Activated gamma-delta T cell treated with Interleukin-2 at 50 U/mL for 16 hours (primary cell): ENCODE measurements around the gene EPHA1.
"Not testable (repeated sequence)": the region's sequence is repeated elsewhere in the genome, so short reads cannot be mapped to it uniquely, and the experiment has no call there.

Experiments
- DNase-seq: peaks from one replicate; pipeline ENCODE4 v3.0.0-alpha.2; 2020

Gene EPHA1

GRCh38 chr7:143429770-143430698 lies 21.4 kb upstream of the EPHA1 start:
- DNase-seq = no peak

- no peak for DNase-seq
Observed at GRCh38 chr7:143426479-143427142, 18.0 kb upstream of the EPHA1 start.

- not testable (repeated sequence) for DNase-seq
Observed at GRCh38 chr7:143424476-143424875, 15.8 kb upstream of the EPHA1 start.

GRCh38 chr7:143422033-143422432 lies 13.4 kb upstream of the EPHA1 start:
- DNase-seq = no peak

- not testable (repeated sequence) for DNase-seq
Observed at GRCh38 chr7:143420624-143421023, 12.0 kb upstream of the EPHA1 start.

GRCh38 chr7:143419880-143420279 lies 11.2 kb upstream of the EPHA1 start:
- no peak for DNase-seq

- DNase-seq = no peak
Observed at GRCh38 chr7:143418681-143419458, 10.2 kb upstream of the EPHA1 start.

- DNase-seq = no peak
Observed at GRCh38 chr7:143417734-143418383, 9.2 kb upstream of the EPHA1 start.

GRCh38 chr7:143416565-143417149 lies 8.0 kb upstream of the EPHA1 start:
- DNase-seq = no peak

GRCh38 chr7:143415742-143416397 lies 7.2 kb upstream of the EPHA1 start:
- no peak for DNase-seq

GRCh38 chr7:143415209-143415608 lies 6.6 kb upstream of the EPHA1 start:
- DNase-seq = not testable (repeated sequence)

GRCh38 chr7:143413123-143413522 lies 4.5 kb upstream of the EPHA1 start:
- DNase-seq = no peak

- DNase-seq = no peak
Observed at GRCh38 chr7:143411976-143412708, 3.5 kb upstream of the EPHA1 start.

GRCh38 chr7:143410521-143411004 lies 1.9 kb upstream of the EPHA1 start:
- DNase-seq = no peak

GRCh38 chr7:143408252-143408685 lies 387 bp downstream of the EPHA1 start:
- no peak for DNase-seq

GRCh38 chr7:143407287-143408251 lies 1.1 kb downstream of the EPHA1 start:
- DNase-seq = peak; percentile 54

- no peak for DNase-seq
Observed at GRCh38 chr7:143406002-143406357, 2.7 kb downstream of the EPHA1 start.

- DNase-seq = no peak
Observed at GRCh38 chr7:143405173-143406001, 3.3 kb downstream of the EPHA1 start.

GRCh38 chr7:143402233-143402632 lies 6.4 kb downstream of the EPHA1 start:
- not testable (repeated sequence) for DNase-seq
